IMR-90 (cell line): ENCODE results near the gene CEP57L1.

ENCODE experiments used
- BHLHE40 ChIP-seq: fragments of 150-350 bp; IDR thresholded peaks from 2 replicates; pipeline ENCODE4 v1.6.1; 2016; ENCODE audit warnings: mild to moderate bottlenecking, low read depth, low read length
- CEBPB ChIP-seq: IDR thresholded peaks from 2 replicates; pipeline ENCODE4 v1.6.1; 2012; ENCODE audit warnings: low read depth, low read length, improper control_type of control experiment
- CTCF ChIP-seq: conservative IDR thresholded peaks from 2 replicates; pipeline ENCODE4 v1.5.1; 2012; ENCODE audit warnings: mild to moderate bottlenecking, low read depth, low read length, improper control_type of control experiment
- ELK1 ChIP-seq: fragments of 150-350 bp; IDR thresholded peaks from 2 replicates; pipeline ENCODE4 v1.6.1; 2016; ENCODE audit warnings: low read depth, mild to moderate bottlenecking, low read length, moderate library complexity, borderline replicate concordance
- FOS ChIP-seq: fragments of 150-350 bp; IDR thresholded peaks from 2 replicates; pipeline ENCODE4 v1.6.1; 2016; ENCODE audit warnings: low read depth, low read length
- MAFK ChIP-seq: IDR thresholded peaks from 2 replicates; pipeline ENCODE4 v1.6.1; 2012; ENCODE audit warnings: low read depth, low read length, improper control_type of control experiment
- MXI1 ChIP-seq: IDR thresholded peaks from 2 replicates; pipeline ENCODE4 v1.6.1; 2012; ENCODE audit warnings: low read depth, mild to moderate bottlenecking, low read length, moderate library complexity, borderline replicate concordance
- NFE2L2 ChIP-seq: fragments of 150-350 bp; IDR thresholded peaks from 2 replicates; pipeline ENCODE4 v1.6.1; 2016; ENCODE audit warnings: low read depth, mild to moderate bottlenecking, low read length
- POLR2A ChIP-seq: IDR thresholded peaks from 2 replicates; pipeline ENCODE4 v1.6.1; 2012; ENCODE audit warnings: mild to moderate bottlenecking, low read depth, low read length
- RAD21 ChIP-seq: IDR thresholded peaks from 2 replicates; pipeline ENCODE4 v1.6.1; 2012; ENCODE audit warnings: low read length, improper control_type of control experiment
- RCOR1 ChIP-seq: IDR thresholded peaks from 2 replicates; pipeline ENCODE4 v1.6.1; 2012; ENCODE audit warnings: mild to moderate bottlenecking, low read length, improper control_type of control experiment; ENCODE audit not compliant: insufficient replicate concordance
- SMC3 ChIP-seq: fragments of 150-350 bp; IDR thresholded peaks from 2 replicates; pipeline ENCODE4 v1.6.1; 2016; ENCODE audit warnings: low read depth, mild to moderate bottlenecking, antibody characterized with exemption, low read length, moderate library complexity
- USF2 ChIP-seq: fragments of 150-350 bp; IDR thresholded peaks from 2 replicates; pipeline ENCODE4 v1.6.1; 2017; ENCODE audit warnings: mild to moderate bottlenecking, antibody characterized with exemption, low read length, low read depth

DNA sequence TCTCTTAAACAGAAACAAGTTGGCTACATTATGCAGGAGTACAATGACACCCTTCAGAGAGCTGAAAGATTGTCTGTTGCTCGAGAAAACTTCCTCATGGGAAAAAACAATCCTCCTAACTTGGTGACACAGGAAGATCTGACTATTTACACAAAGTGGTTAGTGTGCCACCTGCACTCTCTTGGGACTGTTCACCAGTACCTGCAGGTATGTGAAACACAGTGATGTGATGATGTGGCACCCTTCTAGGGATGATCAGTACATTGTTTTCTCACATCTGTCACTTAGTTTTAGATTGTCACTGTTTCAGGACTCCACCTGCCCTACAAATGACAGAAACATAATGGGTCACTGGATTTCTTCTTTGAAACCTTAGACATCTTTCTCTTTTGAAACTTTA lies 101.8 kb downstream of the CEP57L1 start:
- TF ChIP-seq CTCF (no peak), BHLHE40 (no peak), USF2 (no peak), POLR2A (no peak), MAFK (no peak), SMC3 (no peak), RAD21 (no peak), FOS (no peak), MXI1 (no peak), ELK1 (no peak), RCOR1 (no peak), NFE2L2 (no peak), CEBPB (no peak)
